ENCODE results near the gene GRAP.
"Not testable (repeated sequence)": the region's sequence is repeated elsewhere in the genome, so short reads cannot be mapped to it uniquely, and the experiment has no call there.

DNA sequence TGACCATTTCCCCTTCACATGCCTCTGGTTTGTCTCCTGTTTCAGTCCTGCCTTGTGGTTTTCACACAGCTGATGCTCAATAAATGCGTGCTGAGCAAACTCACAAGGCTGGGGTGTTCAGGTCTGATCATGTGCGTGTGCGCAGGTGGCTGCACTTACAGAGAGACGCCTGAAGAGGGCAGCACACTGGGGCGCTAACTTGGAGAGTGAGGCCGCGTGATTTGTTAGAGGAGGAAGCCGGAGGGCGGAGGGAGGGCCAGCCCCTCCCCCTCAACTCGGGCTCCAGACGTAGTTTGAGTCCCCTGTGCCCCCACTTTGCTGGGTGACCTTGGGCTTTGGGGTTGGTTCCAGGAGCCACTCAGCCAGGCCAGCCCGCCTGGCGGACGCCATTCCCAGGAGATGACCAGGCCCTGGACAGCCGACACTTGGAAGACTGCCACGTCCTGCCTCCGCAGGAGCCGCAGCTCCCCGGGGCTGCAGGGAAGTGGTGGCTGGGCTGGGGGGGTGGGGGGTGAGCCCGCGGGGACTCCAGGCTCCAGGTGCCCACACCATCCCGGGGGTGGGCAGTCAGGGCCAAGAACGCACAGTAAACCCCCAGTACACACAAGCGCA is 14.3 kb downstream of the GRAP start:
- TF ChIP-seq, protein P1, sequence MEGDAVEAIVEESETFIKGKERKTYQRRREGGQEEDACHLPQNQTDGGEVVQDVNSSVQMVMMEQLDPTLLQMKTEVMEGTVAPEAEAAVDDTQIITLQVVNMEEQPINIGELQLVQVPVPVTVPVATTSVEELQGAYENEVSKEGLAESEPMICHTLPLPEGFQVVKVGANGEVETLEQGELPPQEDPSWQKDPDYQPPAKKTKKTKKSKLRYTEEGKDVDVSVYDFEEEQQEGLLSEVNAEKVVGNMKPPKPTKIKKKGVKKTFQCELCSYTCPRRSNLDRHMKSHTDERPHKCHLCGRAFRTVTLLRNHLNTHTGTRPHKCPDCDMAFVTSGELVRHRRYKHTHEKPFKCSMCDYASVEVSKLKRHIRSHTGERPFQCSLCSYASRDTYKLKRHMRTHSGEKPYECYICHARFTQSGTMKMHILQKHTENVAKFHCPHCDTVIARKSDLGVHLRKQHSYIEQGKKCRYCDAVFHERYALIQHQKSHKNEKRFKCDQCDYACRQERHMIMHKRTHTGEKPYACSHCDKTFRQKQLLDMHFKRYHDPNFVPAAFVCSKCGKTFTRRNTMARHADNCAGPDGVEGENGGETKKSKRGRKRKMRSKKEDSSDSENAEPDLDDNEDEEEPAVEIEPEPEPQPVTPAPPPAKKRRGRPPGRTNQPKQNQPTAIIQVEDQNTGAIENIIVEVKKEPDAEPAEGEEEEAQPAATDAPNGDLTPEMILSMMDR (IDR thresholded peaks at IDR 0.05) = not testable (repeated sequence)
- TF ChIP-seq POLR2A (IDR thresholded peaks at IDR 0.05; ENCODE audit: low read length); KDM1A (IDR thresholded peaks at IDR 0.05; ENCODE audit: low read depth); ESRRA (IDR thresholded peaks at IDR 0.05; ENCODE audit: borderline replicate concordance, low read length); MAZ (IDR thresholded peaks at IDR 0.05; ENCODE audit: borderline replicate concordance, low read depth, low read length); KDM5A (IDR thresholded peaks at IDR 0.05); CEBPB (IDR thresholded peaks at IDR 0.05); MYC (IDR thresholded peaks at IDR 0.05; ENCODE audit: borderline replicate concordance, low read length); RAD21 (conservative IDR thresholded peaks at IDR 0.05 in 1 of 2, IDR thresholded peaks at IDR 0.05 in 1 of 2); BHLHE40 (IDR thresholded peaks at IDR 0.05; ENCODE audit: low read depth, low read length): not testable (repeated sequence)
- TF ChIP-seq, protein P2, sequence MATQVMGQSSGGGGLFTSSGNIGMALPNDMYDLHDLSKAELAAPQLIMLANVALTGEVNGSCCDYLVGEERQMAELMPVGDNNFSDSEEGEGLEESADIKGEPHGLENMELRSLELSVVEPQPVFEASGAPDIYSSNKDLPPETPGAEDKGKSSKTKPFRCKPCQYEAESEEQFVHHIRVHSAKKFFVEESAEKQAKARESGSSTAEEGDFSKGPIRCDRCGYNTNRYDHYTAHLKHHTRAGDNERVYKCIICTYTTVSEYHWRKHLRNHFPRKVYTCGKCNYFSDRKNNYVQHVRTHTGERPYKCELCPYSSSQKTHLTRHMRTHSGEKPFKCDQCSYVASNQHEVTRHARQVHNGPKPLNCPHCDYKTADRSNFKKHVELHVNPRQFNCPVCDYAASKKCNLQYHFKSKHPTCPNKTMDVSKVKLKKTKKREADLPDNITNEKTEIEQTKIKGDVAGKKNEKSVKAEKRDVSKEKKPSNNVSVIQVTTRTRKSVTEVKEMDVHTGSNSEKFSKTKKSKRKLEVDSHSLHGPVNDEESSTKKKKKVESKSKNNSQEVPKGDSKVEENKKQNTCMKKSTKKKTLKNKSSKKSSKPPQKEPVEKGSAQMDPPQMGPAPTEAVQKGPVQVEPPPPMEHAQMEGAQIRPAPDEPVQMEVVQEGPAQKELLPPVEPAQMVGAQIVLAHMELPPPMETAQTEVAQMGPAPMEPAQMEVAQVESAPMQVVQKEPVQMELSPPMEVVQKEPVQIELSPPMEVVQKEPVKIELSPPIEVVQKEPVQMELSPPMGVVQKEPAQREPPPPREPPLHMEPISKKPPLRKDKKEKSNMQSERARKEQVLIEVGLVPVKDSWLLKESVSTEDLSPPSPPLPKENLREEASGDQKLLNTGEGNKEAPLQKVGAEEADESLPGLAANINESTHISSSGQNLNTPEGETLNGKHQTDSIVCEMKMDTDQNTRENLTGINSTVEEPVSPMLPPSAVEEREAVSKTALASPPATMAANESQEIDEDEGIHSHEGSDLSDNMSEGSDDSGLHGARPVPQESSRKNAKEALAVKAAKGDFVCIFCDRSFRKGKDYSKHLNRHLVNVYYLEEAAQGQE (IDR thresholded peaks at IDR 0.05) = not testable (repeated sequence)
- TF ChIP-seq, protein P3, sequence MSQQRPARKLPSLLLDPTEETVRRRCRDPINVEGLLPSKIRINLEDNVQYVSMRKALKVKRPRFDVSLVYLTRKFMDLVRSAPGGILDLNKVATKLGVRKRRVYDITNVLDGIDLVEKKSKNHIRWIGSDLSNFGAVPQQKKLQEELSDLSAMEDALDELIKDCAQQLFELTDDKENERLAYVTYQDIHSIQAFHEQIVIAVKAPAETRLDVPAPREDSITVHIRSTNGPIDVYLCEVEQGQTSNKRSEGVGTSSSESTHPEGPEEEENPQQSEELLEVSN (IDR thresholded peaks at IDR 0.05; ENCODE audit: borderline replicate concordance, low read depth) = not testable (repeated sequence)
- TF ChIP-seq, protein P4, sequence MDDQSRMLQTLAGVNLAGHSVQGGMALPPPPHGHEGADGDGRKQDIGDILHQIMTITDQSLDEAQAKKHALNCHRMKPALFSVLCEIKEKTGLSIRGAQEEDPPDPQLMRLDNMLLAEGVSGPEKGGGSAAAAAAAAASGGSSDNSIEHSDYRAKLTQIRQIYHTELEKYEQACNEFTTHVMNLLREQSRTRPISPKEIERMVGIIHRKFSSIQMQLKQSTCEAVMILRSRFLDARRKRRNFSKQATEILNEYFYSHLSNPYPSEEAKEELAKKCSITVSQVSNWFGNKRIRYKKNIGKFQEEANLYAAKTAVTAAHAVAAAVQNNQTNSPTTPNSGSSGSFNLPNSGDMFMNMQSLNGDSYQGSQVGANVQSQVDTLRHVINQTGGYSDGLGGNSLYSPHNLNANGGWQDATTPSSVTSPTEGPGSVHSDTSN (IDR thresholded peaks at IDR 0.05) = not testable (repeated sequence)
- TF ChIP-seq, protein P5, sequence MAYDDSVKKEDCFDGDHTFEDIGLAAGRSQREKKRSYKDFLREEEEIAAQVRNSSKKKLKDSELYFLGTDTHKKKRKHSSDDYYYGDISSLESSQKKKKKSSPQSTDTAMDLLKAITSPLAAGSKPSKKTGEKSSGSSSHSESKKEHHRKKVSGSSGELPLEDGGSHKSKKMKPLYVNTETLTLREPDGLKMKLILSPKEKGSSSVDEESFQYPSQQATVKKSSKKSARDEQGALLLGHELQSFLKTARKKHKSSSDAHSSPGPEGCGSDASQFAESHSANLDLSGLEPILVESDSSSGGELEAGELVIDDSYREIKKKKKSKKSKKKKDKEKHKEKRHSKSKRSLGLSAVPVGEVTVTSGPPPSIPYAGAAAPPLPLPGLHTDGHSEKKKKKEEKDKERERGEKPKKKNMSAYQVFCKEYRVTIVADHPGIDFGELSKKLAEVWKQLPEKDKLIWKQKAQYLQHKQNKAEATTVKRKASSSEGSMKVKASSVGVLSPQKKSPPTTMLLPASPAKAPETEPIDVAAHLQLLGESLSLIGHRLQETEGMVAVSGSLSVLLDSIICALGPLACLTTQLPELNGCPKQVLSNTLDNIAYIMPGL (CRISPR knock-in tag; IDR thresholded peaks at IDR 0.05; ENCODE audit: borderline replicate concordance) = not testable (repeated sequence)
